OCI-LY7 (cell line): ENCODE data around the gene SHC2.

Source experiments
- CTCF ChIP-seq: fragments of 200-600 bp; sonication (generic); conservative IDR thresholded peaks from 2 replicates; pipeline ENCODE4 v1.5.1; 2014; ENCODE audit warnings: mild to moderate bottlenecking, antibody characterized with exemption, low read length, moderate library complexity, mixed read lengths
- EZH2phosphoT487 ChIP-seq: fragments of 200-600 bp; sonication (generic); IDR thresholded peaks from 2 replicates; pipeline ENCODE4 v1.6.1; 2018; ENCODE audit warnings: low read depth, borderline replicate concordance, mild to moderate bottlenecking, mixed run types, antibody characterized with exemption, low read length, moderate library complexity, mixed read lengths

GRCh38 chr19:435056-435706, 25.7 kb downstream of the SHC2 start:
- TF ChIP-seq CTCF (no peak), EZH2phosphoT487 (no peak)
